Lower leg skin (tissue), 3 donors: ENCODE data around the gene CITED1.

ENCODE experiments used
- CTCF ChIP-seq, 3 donors: fragments of 450-650 bp; IDR thresholded peaks; one replicate each; pipeline ENCODE4 v1.5.1; 2016; ENCODE audit warnings: antibody characterized with exemption in 3 of 3, mild to moderate bottlenecking in 3 of 3, moderate library complexity in 2 of 3
- POLR2A ChIP-seq, 2 donors: fragments of 450-650 bp; IDR thresholded peaks; one replicate each; pipeline ENCODE4 v1.6.1; 2016 to 2017; ENCODE audit warnings: antibody characterized with exemption in 2 of 2, mild to moderate bottlenecking in 1 of 2, moderate library complexity in 1 of 2

GRCh38 chrX:72273718-72274117 is 32.0 kb downstream of the CITED1 start:
- TF ChIP-seq POLR2A (IDR thresholded peaks at IDR 0.05) (no peak), CTCF (IDR thresholded peaks at IDR 0.05) (no peak)
